SH-SY5Y (cell line): ENCODE results near the gene SLCO4A1.

ENCODE experiments used
- GATA2 ChIP-seq: IDR thresholded peaks from 2 replicates; pipeline ENCODE4 v1.6.1; 2011; ENCODE audit warnings: mild to moderate bottlenecking, low read depth, low read length
- GATA3 ChIP-seq: IDR thresholded peaks from 2 replicates; pipeline ENCODE4 v1.6.1; 2011; ENCODE audit warnings: low read depth, mild to moderate bottlenecking, low read length, moderate library complexity

- TF ChIP-seq GATA3 (no peak), GATA2 (no peak)
Measured at GRCh38 chr20:62647521-62648317, 5.4 kb downstream of the SLCO4A1 start.
